Keratinocyte (primary cell): ENCODE measurements around the gene DYNC1I1. TPM values are rescaled to one million over a fixed set of nuclear protein-coding genes. Genes with fewer than 3 reads are reported as not detected.
"Not testable (repeated sequence)": the region's sequence is repeated elsewhere in the genome, so short reads cannot be mapped to it uniquely, and the experiment has no call there.

Experiments
- DNase-seq: peaks from one replicate; pipeline ENCODE4 v3.0.0-alpha.2; 2011; ENCODE audit warnings: low read depth, missing footprints, low spot score
- FAIRE-seq: peaks from 2 replicates; lab custom pipeline; 2011; peaks lifted over from hg19 to GRCh38; lab: Jason Lieb, UNC
- H2AFZ ChIP-seq: 2 replicates; pipeline ENCODE4 v1.6.0; 2012; ENCODE audit warnings: low read length, control low read depth, inconsistent platforms; ENCODE audit not compliant: control insufficient read depth
- H3K27ac ChIP-seq: 2 replicates; pipeline ENCODE4 v1.5.1; 2011; ENCODE audit warnings: low read length; ENCODE audit not compliant: control insufficient read depth, insufficient read depth
- H3K27me3 ChIP-seq: 3 replicates; pipeline ENCODE4 v1.6.0; 2011; ENCODE audit warnings: low read length; ENCODE audit not compliant: control insufficient read depth, insufficient read depth; ENCODE audit errors: extremely low read depth
- H3K36me3 ChIP-seq, 2 experiments: 2 replicates in 1 of 2; 3 replicates in 1 of 2; pipeline ENCODE4 v1.5.1; 2011; ENCODE audit warnings: low read length in 2 of 2, mild to moderate bottlenecking in 1 of 2; ENCODE audit not compliant: control insufficient read depth in 2 of 2, insufficient read depth in 2 of 2; ENCODE audit errors: extremely low read depth in 1 of 2
- H3K4me1 ChIP-seq: 3 replicates; pipeline ENCODE4 v1.5.1; 2011; ENCODE audit warnings: low read length; ENCODE audit not compliant: control insufficient read depth, insufficient read depth; ENCODE audit errors: extremely low read depth
- H3K4me2 ChIP-seq: 3 replicates; pipeline ENCODE4 v1.6.0; 2011; ENCODE audit warnings: low read depth, low read length; ENCODE audit not compliant: control insufficient read depth, insufficient read depth; ENCODE audit errors: extremely low read depth
- H3K4me3 ChIP-seq, 3 experiments: fragments of 200-600 bp in 1 of 3; sonication (generic) in 1 of 3; 2 replicates in 2 of 3; 3 replicates in 1 of 3; pipeline ENCODE4 v1.5.1; 2011 to 2016; ENCODE audit warnings: low read length in 3 of 3, mild to moderate bottlenecking in 3 of 3, control low read depth in 2 of 3, inconsistent platforms in 1 of 3, low read depth in 1 of 3, mixed read lengths in 1 of 3, mixed run types in 1 of 3, moderate library complexity in 1 of 3; ENCODE audit not compliant: control insufficient read depth in 2 of 3, insufficient read depth in 2 of 3; ENCODE audit errors: extremely low read depth in 1 of 3
- H3K79me2 ChIP-seq: 2 replicates; pipeline ENCODE4 v1.6.0; 2012; ENCODE audit warnings: low read length; ENCODE audit not compliant: control insufficient read depth, insufficient read depth
- H3K9ac ChIP-seq: 3 replicates; pipeline ENCODE4 v1.6.0; 2011; ENCODE audit warnings: low read length; ENCODE audit not compliant: control insufficient read depth, insufficient read depth; ENCODE audit errors: extremely low read depth
- H3K9me1 ChIP-seq: 3 replicates; pipeline ENCODE4 v1.6.0; 2011; ENCODE audit warnings: low read length; ENCODE audit not compliant: control insufficient read depth, insufficient read depth; ENCODE audit errors: extremely low read depth
- H3K9me3 ChIP-seq: 2 replicates; pipeline ENCODE4 v1.5.1; 2012; ENCODE audit warnings: low read depth, low read length; ENCODE audit not compliant: control insufficient read depth
- H4K20me1 ChIP-seq: 3 replicates; pipeline ENCODE4 v1.6.0; 2011; ENCODE audit warnings: low read length; ENCODE audit not compliant: control insufficient read depth, insufficient read depth; ENCODE audit errors: extremely low read depth
- CTCF ChIP-seq, 3 experiments: IDR thresholded peaks in 1 of 3; conservative IDR thresholded peaks in 1 of 3; optimal IDR thresholded peaks in 1 of 3; 2 replicates in 2 of 3; 3 replicates in 1 of 3; pipeline versions ENCODE3 to v1.5.1; 2011; ENCODE audit warnings: low read length in 3 of 3, mild to moderate bottlenecking in 3 of 3, moderate library complexity in 2 of 3, control low read depth in 1 of 3, inconsistent platforms in 1 of 3; ENCODE audit not compliant: insufficient read depth in 2 of 3; ENCODE audit errors: extremely low read depth in 1 of 3
- EZH2 ChIP-seq: IDR thresholded peaks from one replicate; pipeline ENCODE4 v1.6.1; 2012; ENCODE audit warnings: inconsistent platforms, mild to moderate bottlenecking, low read length, moderate library complexity
- dilution Hi-C: fragments of 300-500 bp; cut with MboI; formaldehyde crosslinking; loops from one replicate; pipeline ENCODE4 v1.7.0; 2020; ENCODE audit warnings: low sequenced_read_pairs; ENCODE audit not compliant: extremely low pct_ligation_motif_present
- polyA plus RNA-seq, 5 experiments: library from polyadenylated mRNA; depleted of rRNA in 3 of 5; stranded (reverse) in 3 of 5; stranded (forward) in 1 of 5; unstranded in 1 of 5; fragments of >200 nt; gene quantifications; 1 replicate in 1 of 5; 2 replicates in 3 of 5; 3 replicates in 1 of 5; pipeline versions ENCODE4 v1.2.1 to v1.2.3, GENCODE V29; 2011 to 2012; ENCODE audit warnings: missing spikeins in 2 of 5, low read depth in 1 of 5, low replicate concordance in 1 of 5

DYNC1I1 gene
- polyA plus RNA-seq, 1 donor (not counting 4 experiments of a cell fraction or from before 2014, with no cell fraction given), result 0.10 TPM

- no peaks in the 10 kb centered on the region for H3K9me1 ChIP-seq
- no peak overlapping the region for H3K9ac ChIP-seq
- H3K4me3 ChIP-seq, result no peak overlapping the region
- no peaks in the 10 kb centered on the region for H3K27me3 ChIP-seq
- FAIRE-seq (no peak), DNase-seq (no peak)
- dilution Hi-C loops, result no loop called here
- no peaks in the 10 kb centered on the region for H3K9me3 ChIP-seq
- H3K79me2 ChIP-seq, result no peaks in the 10 kb centered on the region
- no peak overlapping the region for H3K4me2 ChIP-seq
- no peak overlapping the region for H2AFZ ChIP-seq
- no peaks in the 10 kb centered on the region for H4K20me1 ChIP-seq
- no peaks in the 10 kb centered on the region for H3K4me1 ChIP-seq
- TF ChIP-seq EZH2, result no peak
- TF ChIP-seq CTCF (optimal IDR thresholded peaks at IDR 0.05 in 1 of 3, IDR thresholded peaks at IDR 0.05 in 1 of 3, conservative IDR thresholded peaks at IDR 0.05 in 1 of 3; ENCODE audit: extremely low read depth in 1 of 3, insufficient read depth in 2 of 3, low read length in 3 of 3), result no peak
- H3K27ac ChIP-seq, result no peak overlapping the region
- no peaks in the 10 kb centered on the region for H3K36me3 ChIP-seq
Measured at GRCh38 chr7:95933618-95934017, 161.3 kb downstream of the DYNC1I1 start.

- H3K36me3 ChIP-seq, H3K4me2 ChIP-seq, H3K79me2 ChIP-seq, dilution Hi-C loops, H3K27me3 ChIP-seq, H3K4me3 ChIP-seq, H3K9ac ChIP-seq, H2AFZ ChIP-seq, H4K20me1 ChIP-seq, H3K4me1 ChIP-seq, H3K27ac ChIP-seq, DNase-seq, FAIRE-seq, H3K9me3 ChIP-seq, H3K9me1 ChIP-seq: not testable (repeated sequence)
Measured at GRCh38 chr7:95944867-95945266, 172.5 kb downstream of the DYNC1I1 start.

DNA sequence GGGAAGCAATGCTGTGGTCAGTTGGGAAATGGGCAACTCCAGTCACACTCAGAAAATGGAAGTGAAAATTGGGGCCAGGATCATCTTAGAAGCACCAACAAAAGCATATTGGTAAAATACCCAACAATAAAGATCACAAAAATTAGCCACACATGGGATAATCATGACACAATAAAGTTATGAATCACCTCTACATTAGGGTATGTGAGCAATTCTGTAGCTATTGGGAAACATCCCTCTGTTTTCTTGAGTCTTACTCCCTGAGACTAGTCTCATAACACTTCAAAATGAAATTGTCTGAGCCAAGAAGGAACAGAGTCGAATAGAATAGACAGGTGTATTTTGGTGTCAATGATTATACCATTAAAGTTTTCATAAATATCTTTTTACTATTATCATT, 178.3 kb downstream of the DYNC1I1 start:
- no peak for DNase-seq
- FAIRE-seq, result no peak

More for the DNA sequence above, 178.3 kb downstream of the DYNC1I1 start:
- H3K27ac ChIP-seq, result no peak overlapping the region
- no peak overlapping the region for H3K4me3 ChIP-seq
- H3K4me2 ChIP-seq, result no peak overlapping the region
- dilution Hi-C loops, result no loop called here
- H3K36me3 ChIP-seq, result no peaks in the 10 kb centered on the region
- H3K79me2 ChIP-seq, result no peaks in the 10 kb centered on the region
- H2AFZ ChIP-seq, result no peak overlapping the region
- no peak overlapping the region for H3K9ac ChIP-seq
- H3K9me1 ChIP-seq, result no peaks in the 10 kb centered on the region
- no peak for TF ChIP-seq CTCF (optimal IDR thresholded peaks at IDR 0.05 in 1 of 3, IDR thresholded peaks at IDR 0.05 in 1 of 3, conservative IDR thresholded peaks at IDR 0.05 in 1 of 3; ENCODE audit: extremely low read depth in 1 of 3, insufficient read depth in 2 of 3, low read length in 3 of 3)
- no peak for TF ChIP-seq EZH2
- H4K20me1 ChIP-seq, result no peaks in the 10 kb centered on the region
- H3K27me3 ChIP-seq, result no peaks in the 10 kb centered on the region
- H3K9me3 ChIP-seq, result no peaks in the 10 kb centered on the region
- no peaks in the 10 kb centered on the region for H3K4me1 ChIP-seq
